Activated CD8-positive, alpha-beta memory T cell treated with anti-CD3 and anti-CD28 coated beads for 48 hours (primary cell): Measurements from ENCODE around the gene ZCWPW2.

ENCODE experiments used
- DNase-seq, 3 experiments: peaks; one replicate each; pipeline ENCODE4 v3.0.0-alpha.2; 2020; ENCODE audit warnings: low read depth in 2 of 3, low spot score in 2 of 3

Gene ZCWPW2, protein sequence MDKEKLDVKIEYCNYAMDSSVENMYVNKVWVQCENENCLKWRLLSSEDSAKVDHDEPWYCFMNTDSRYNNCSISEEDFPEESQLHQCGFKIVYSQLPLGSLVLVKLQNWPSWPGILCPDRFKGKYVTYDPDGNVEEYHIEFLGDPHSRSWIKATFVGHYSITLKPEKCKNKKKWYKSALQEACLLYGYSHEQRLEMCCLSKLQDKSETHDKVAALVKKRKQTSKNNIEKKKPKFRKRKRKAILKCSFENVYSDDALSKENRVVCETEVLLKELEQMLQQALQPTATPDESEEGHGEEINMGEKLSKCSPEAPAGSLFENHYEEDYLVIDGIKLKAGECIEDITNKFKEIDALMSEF

DNA sequence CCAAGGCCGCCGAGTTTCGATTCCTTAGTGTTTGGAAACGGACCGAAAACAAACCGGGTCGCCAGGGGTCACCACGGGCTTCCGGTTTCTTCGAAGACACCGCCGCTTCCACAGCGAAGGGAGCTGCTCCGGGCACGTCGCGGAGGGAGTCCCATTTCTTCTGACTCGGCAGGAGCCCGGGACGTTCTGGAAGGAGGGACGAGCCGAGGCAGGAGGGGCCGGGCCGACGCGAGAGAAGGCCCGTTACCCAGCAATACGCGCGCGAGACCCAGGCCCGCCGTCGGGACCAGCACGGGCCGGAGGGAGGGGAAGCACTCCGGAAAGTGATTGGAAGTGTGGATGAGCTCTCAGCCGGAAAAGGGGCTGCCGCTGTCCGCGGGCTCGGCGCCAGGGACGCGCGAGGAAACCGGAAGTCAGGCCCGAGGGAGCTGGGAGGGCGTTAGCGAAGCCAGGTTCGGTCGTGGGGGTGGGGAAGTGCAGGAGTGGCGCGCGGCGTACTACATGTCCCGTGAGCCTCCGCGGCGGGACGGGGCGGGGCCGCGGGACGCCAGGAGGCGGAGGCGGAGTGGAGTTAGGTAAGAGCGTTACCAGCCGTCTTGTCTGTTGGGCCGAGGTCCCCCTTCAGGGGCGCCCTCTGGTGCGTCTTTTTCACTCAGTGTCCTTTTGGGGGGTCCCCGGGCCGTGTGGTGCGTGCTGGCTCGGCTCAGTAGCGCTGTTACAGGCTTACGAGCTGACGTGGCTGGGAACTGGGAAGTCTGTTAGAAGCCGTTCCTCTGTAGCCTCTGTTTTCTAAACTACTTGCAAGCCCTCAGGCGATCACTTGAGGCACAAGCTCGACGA, at the start of gene ZCWPW2, which contains the start of gene AZI2:
Gene ZCWPW2 (plus strand): TSS at position 93 of the 840 bp plus-strand sequence. CDS start 64,348 bp downstream, outside the sequence.
Gene AZI2 (minus strand): TSS at position 196 of the 840 bp plus-strand sequence. CDS start 8,207 bp downstream, outside the sequence.
- DNase-seq: peak; percentile 64 to 83 (median 75)

DNA sequence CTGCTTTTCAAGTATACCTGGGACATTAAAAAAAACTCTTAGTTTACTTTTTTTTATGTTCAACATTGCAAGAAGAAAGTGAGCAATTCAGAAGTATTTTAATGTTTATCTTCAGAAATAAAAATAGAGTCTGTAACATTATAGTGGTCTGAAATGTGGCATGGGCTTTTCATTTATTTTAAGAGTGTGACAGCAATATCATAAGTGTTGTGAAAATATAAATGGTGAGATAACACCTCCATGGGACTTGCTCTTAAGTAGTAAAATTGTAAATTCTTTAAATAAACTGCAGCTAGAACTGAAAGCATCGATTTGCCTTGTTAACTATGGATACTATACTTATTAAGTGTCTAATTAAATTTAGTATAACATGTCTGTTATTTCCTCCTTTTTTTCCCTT, 48.8 kb upstream of the ZCWPW2 start:
- DNase-seq: no peak

DNA sequence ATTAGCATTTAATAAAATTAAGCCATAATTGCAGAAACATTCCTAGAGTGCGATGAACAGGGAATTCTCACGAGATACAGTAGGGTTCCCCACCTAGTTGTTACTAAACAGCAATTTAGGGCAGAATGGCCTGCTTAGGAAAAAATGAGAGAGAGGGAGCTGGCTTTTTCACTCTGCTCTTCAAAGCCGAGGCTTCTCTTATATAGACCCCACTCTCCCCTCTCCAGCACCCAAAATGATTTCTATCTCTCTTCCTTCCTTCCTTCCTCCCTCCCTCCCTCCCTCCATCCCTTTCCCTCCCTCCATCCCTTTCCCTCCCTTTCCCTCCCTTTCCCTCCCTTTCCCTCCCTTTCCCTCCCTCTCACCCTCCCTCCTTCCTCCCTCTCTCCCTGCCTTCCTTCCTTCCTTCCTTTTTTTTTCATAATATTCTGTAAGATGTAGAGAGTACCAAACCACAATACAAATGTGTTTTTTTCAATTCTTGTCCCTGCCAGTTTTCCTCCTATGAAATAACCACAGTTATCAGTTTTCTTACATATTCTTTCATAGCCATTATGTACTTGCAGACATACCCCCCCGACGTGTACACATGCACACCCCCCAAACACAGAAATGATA, 48.1 kb upstream of the ZCWPW2 start:
- DNase-seq: no peak

DNA sequence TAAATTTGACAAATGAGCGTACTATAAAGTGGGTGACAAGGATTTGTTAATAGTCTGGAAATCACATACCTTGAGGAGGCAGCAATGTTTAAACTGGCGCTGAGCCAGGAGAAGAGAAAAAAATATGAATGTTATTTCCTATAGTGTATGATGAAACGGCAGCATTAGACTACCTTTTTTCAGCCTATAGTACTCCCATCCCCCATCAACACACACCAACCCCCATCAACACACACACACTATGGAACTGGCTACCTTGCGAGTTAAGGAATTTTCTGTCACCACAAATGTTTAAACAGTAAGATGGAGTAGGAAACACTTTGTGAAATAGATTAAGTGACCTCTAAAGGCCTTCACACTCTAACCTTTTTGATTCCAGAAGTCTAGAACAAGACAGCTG, 46.8 kb upstream of the ZCWPW2 start:
- no peak for DNase-seq

DNA sequence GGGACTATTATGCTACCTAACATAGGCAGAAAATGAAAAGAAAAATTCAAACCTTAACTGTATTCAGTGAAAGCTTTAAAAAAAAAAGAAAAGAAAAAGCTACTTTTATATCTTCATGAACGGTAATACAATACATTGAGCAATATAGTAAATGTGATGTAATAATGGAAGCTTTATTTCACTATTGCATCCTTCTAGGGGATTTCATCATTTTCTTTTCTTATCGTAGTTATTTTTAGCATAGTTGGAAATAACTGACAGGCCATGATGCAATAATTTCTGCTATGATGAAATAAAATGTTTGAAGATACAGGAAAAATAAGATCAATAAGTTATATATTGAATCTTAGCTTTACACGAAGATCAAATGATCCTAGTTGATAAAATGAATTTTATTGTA, 40.3 kb upstream of the ZCWPW2 start:
- DNase-seq: no peak

DNA sequence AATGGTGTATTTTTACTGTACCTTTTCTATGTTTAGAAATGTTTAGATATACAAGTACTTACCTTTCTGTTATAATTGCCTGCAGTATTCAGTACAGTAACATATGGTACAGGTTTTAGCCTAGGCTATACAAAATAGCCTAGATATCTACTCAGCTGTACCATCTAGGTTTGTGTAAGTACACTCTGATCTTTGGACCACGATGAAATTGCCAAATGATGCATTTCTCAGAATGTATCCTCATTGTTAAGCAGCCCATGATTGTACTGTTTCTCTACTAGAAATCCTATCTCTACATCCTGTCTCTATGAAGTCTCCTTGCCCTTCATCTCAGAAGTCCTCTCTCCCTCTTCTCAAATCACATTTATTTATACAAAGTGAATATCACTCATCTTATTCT, 32.8 kb upstream of the ZCWPW2 start:
- DNase-seq: no peak

DNA sequence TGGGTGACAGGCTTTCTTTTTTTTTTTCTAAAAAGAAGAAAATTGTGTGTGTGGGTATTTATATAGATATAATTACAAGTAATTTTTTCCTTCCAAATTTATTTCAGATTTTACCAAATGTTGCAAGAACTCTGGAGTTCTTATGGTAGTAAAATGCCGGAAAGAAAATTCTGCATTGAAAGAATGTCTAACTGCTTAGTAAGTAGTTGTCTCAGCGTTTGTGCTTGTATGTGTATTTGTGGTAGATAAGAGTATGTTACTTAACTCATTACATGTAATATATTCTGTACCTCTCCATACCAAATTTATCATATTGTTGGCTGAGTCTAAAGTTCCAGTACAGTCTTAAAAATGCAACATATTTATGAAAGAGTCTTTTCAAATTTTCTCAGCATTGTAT, 32.3 kb upstream of the ZCWPW2 start:
- no peak for DNase-seq

DNA sequence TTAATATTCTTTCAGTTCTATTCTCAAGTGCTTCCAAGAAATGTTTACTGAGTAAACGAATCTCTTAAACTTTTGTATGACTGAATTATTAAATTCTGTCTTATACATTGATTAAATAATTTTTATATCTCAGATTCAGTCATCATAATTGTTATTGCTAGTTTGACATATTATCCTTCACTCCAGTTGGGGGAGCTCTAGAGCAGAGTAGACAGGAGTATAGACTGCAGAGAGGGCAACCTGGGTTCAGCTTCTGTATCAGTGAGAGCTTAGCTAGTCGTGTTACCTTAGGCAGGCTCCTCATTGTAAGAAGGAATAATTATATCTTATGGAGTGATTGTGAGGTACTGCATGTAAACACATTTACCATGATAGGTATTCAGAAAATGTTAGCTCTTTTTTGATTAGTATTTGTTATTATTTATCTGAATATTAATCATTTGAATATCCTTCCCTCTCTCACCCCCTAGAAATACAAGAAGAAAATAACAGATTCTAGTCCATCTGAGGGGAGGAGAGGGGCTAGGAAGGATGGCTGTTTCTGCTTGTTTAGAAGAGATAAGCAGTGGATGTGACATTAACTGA, 31.0 kb upstream of the ZCWPW2 start:
- no peak for DNase-seq

DNA sequence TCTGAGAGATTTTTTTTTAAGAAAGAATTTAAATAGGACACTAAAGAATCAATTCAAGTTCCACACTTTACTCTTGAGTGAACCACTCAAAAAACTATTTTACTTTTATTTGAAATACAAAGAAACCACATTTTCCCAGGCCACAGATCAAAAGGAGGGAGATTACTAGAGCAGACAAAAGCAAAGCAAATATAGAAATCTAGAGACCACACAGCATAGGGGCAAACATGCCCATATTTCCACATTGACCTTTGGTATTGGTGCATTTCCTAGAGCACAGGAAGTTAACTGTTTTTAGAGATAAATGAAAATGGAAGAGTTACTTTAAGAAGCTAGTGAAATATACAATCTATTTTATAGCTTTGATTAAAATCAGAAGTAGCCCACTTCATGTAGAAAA, 27.5 kb upstream of the ZCWPW2 start:
- DNase-seq: no peak

DNA sequence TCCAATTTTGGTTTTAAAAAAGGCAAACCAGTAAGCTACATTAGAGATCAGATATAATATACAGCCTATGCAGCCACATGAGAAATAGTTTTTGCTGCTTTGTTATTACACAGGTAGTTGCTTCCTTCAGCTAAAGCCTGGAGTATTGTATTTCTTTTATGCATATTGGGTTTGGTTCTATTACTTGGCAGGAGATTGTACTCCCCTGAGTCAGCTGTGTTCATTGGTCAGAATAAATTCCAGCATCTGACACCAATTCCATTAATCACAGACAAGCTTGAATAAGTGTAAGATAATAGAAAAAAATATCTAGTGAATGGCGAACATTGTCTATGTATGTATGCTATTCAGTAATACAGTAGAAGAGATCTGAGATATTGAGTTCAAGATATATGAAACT, 26.1 kb upstream of the ZCWPW2 start:
- DNase-seq: no peak

DNA sequence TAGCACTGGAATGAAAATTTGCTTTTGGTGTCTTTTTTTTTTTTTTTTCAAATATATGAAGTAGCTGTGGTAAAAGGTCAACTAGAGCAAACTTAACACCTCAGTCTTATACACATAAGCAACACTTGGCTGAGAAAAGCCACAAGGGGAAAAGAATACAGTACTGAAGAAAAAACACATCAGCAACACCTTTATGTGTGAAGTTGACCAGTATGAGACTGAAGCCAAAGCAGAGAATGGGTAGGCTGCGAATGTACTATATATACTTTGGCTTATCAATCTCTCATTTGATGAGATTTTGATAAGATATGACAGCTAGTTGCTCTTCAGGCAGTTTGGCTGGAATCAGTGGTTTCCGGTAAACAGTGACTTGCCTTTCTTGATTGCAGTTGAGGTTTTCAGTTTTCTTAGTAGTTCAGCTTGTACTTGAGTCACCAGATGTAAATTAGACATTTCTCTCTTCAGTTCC, 22.0 kb upstream of the ZCWPW2 start:
- DNase-seq: no peak

DNA sequence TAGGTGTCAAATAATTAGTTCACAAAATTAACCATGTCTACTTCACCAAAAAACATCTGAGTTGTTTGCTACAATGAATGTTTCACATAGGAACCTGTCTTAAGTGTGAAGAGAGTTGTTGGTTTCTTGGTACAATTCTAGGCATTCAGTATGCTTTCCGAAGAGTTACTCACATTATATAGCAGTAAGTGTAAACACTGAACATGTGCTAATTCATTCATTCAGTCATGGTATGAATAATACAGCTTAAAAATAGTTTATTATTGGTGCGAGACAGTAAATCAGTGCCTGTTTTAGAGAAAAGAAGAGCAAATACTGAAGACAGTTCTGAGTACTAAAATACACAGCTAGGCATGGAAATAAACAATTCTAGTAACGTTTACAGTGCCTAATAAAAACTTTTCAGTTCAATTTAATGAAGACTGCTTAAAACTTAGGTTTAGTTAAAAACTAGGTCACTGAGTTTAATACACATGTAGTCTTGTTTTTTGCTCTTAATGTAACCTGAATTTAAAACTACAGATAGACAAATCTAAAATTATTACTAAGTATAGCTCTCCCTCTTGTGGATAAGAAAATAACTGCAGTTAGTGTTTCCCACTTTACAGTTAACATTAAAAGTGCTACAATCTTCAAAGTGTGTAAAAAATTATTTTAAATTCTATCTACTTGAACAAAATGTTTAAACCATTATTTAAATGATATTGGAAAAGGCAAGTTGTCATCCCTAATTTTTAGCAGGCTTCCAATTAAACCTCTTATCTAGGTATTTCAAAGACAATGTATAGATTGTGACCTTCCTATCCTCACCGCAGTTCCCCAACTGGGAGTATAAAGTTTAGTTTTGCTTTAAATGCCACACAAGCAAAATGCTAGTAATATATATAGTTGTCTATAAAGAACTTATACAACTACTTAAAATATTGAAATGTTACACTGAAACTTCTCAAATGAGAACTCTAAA, 20.1 kb upstream of the ZCWPW2 start:
- no peak for DNase-seq

DNA sequence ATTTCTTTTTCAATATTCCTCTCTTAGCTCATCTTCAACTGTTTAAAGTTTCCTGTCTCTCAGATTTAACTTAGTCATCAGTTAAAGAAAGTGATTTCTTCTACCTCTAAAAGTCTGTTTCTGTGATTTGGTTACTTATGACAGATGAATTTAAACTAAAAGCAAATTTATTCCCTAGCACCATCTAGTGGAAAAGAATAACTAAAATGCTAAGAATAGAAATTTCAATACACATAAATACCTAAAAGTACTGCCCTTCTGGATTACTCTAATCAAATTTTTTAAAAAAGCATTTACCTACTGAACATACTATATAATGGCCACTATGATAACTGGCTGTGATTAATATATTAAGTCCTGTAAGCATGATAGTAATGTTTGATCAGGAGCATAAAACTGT, 14.0 kb upstream of the ZCWPW2 start:
- DNase-seq: no peak

DNA sequence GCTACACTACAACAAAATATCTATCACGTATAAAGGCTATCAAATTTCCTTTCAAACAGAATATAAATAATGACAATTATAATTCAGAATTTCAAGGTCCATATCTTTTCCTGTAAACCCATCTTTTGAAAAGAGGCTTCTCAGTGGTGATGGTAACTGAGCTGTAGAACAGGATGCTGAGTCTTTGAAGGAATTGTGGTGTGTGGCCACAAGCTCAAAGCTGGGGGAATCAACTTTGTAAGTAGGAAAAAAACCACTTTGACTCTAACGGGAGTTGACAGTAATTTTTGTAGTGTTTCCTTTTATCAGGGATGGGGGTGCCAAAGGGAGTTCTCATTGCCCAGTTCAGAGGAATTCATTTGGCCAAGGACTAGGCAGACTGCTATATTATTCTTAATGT, 13.3 kb upstream of the ZCWPW2 start:
- DNase-seq: no peak

DNA sequence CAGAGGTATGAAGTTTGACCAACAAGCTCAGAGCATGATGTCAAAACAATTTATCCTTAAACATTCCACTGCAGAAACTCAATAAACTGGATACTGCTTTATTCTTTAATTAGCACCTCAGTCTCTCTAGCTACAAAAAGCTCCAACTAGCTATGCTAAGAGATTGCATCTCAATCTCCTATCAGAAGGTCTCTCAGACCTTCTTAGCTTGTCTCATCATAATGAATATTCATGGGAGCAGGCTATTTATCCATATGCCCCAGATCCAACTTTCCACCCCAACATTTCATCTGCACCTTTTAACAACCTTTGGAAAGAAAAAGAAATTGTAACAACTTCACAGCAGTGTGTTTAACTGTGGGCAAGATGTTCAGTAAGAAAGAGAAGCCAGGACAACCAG, 11.3 kb upstream of the ZCWPW2 start:
- no peak for DNase-seq

DNA sequence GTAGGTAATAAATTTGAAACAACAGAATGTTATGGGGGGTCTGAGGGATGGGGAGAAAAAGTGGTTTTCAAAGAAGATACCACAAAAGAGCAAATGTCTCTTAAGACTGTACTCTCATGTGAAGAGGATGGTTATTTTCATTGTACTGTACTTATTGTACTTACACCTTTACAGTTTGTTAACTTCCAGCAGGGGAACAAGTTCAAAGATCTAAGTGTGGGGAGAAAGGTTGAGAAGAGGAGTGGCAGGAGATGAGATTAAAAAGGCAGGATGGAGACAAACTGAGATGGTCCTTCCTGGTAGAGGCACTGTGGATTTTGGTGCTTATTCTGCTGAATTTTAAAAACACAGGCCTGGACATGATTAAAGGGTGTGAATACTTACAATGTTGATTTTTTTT, 5.4 kb upstream of the ZCWPW2 start:
- no peak for DNase-seq

DNA sequence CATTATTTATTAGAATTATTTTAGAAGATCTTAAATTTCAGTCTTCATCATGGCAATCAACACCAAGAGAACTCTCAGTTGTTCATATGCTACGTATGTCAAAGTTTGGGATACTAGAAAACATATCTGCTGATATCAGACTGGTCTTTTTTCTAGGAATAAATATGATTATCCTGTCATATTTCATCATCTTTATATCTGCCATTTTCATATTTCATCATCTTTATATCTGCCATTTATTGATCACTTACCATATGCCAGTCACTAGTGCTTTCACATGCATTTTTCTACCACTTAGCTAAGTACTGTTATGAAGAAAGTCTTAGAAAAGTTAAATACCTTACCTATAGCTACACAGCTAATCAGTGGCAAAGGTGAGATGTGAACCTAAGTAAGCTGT, 2.8 kb upstream of the ZCWPW2 start:
- no peak for DNase-seq

DNA sequence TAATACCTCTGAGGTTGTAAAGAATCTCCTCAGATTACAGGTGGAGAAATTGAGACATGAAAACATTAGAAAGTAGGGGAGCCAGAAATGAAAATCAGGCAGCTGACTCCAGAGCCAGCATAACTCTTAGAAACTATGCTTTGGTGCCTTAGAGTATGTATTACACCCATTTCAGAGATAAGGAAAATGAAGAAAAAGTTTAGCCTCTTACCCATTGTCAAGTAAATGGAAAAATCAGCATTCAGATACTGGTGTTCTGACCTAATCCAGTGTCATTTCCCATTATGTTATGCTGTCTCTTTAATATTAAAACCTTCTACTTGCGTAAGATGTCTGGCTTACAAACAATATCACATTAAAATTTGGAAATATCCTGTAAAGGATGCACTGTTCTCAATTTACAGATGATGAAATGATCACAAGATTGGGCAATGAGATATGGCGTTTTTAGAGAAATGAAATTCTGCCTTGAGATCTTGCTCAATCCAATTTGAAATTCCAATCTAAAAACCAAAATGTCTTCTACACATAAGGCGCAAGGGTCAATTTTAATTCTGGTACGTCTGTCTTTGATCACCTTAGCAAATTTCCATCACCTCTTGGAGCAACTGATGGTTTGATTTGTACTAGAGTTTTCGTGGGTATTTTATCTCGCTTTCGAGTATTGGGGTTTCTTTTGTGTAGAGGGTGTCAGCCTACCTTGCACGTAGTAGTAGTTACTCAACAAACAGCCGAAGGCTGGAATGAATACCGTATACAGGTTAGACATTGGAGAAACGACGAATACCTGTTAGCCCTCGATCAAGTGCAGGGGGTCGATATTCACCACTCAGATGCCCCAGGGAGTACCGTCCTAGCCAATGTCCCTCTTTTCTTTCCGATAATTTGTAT, 902 bp upstream of the ZCWPW2 start:
- DNase-seq: no peak

DNA sequence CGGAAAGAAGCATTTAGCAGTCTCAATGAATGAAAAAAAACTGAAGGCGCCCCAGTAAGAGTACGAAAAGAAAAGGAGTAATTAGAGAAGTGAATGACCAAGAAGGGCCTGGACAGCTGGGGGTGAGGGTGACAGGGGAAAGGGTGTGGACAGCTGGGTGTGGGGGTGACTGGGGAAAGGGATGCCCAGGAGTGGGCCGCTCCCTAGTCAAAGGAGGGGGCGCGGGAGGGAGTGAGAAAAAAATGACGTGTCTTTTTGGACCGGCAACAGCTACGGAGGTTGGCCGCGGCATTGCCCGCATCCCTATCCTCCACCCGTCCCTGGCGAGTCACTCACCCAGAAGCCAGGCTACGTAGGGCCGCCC, 274 bp upstream of the ZCWPW2 start:
- DNase-seq: no peak
